Stomach (tissue), 9 donors: ENCODE data around the gene BRSK2. TPM values are rescaled to one million over a fixed set of nuclear protein-coding genes. Genes with fewer than 3 reads are reported as not detected.

Experiments
- DNase-seq, 2 donors: peaks; one replicate each; pipeline versions ENCODE4 v3.0.0 to v3.0.0-alpha.2; 2013 to 2019
- H3K27ac ChIP-seq, 5 donors: fragments of 200-600 bp in 4 of 5; sonication (generic) in 4 of 5; one replicate each; pipeline ENCODE4 v1.5.1; 2013 to 2019; ENCODE audit warnings: mild to moderate bottlenecking in 1 of 5, moderate library complexity in 1 of 5
- H3K27me3 ChIP-seq, 3 donors: fragments of 200-600 bp; sonication (generic); one replicate each; pipeline ENCODE4 v1.5.1; 2017 to 2019; ENCODE audit warnings: mixed run types in 1 of 3
- H3K36me3 ChIP-seq, 4 donors: fragments of 200-600 bp; sonication (generic); 1 replicate in 3 of 4; 2 replicates in 1 of 4; pipeline ENCODE4 v1.5.1; 2016 to 2019
- H3K4me1 ChIP-seq, 4 donors: fragments of 200-600 bp; sonication (generic); one replicate each; pipeline ENCODE4 v1.5.1; 2016 to 2019
- H3K4me3 ChIP-seq, 4 donors: fragments of 200-600 bp; sonication (generic) in 3 of 4; one replicate each; pipeline ENCODE4 v1.5.1; 2016 to 2019; ENCODE audit warnings: mild to moderate bottlenecking in 1 of 4
- H3K9me3 ChIP-seq, 4 donors: fragments of 200-600 bp; sonication (generic); one replicate each; pipeline ENCODE4 v1.5.1; 2016 to 2019
- EP300 ChIP-seq: sonication (generic); formaldehyde crosslinking; IDR thresholded peaks from one replicate; pipeline ENCODE4 v1.6.1; 2017; ENCODE audit warnings: antibody characterized with exemption
- POLR2A ChIP-seq, 4 donors: fragments of 450-650 bp; IDR thresholded peaks; one replicate each; pipeline ENCODE4 v1.6.1; 2016; ENCODE audit warnings: antibody characterized with exemption in 4 of 4, control low read depth in 2 of 4, mild to moderate bottlenecking in 1 of 4, moderate library complexity in 1 of 4
- POLR2AphosphoS5 ChIP-seq, 3 donors: sonication (generic); formaldehyde crosslinking; IDR thresholded peaks; one replicate each; pipeline ENCODE4 v1.6.1; 2016; ENCODE audit warnings: antibody characterized with exemption in 3 of 3
- WGBS, 5 donors: extraction: QIAGEN DNeasy Blood & Tissue Kit in 3 of 5; methylation state at CpG; one replicate each; pipeline versions ENCODE4 v1.1.5 to v1.1.7; 2013 to 2018; 5-methylcytosine and 5-hydroxymethylcytosine counted together
- intact Hi-C: fragments of 100-400 bp; cut with DNase I; formaldehyde crosslinking; loops from one replicate; pipeline ENCODE4 v1.15.1; 2023; ENCODE audit warnings: low total_unique reads
- polyA plus RNA-seq, 3 donors: library from polyadenylated mRNA; stranded (reverse); fragments of 200-250 nt; gene quantifications; one replicate each; pipeline ENCODE4 v1.2.3, GENCODE V29; 2013
- total RNA-seq, 5 donors: library from RNA; depleted of rRNA; stranded (reverse); fragments of >200 nt; gene quantifications; one replicate each; pipeline versions ENCODE4 v1.1.0 to v1.2.3, GENCODE V29; 2014 to 2016
- TF ChIP-seq, protein P1 (sequence below), 7 experiments: fragments of 450-650 bp in 4 of 7; fragments of 200-600 bp in 3 of 7; sonication (generic) in 3 of 7; IDR thresholded peaks; one replicate each; pipeline ENCODE4 v1.5.1; 2016 to 2019; ENCODE audit warnings: antibody characterized with exemption in 7 of 7, control low read depth in 2 of 7, mild to moderate bottlenecking in 1 of 7
- donor health status: healthy with polysubstance abuse.
- donor health status: Bipolar disorder and iron deficiency.
- donor health status: healthy.

Gene BRSK2
- total and polyA plus RNA-seq, 8 donors = 1.8 to 6.9 (median 1.8) TPM; not detected in 3

DNA sequence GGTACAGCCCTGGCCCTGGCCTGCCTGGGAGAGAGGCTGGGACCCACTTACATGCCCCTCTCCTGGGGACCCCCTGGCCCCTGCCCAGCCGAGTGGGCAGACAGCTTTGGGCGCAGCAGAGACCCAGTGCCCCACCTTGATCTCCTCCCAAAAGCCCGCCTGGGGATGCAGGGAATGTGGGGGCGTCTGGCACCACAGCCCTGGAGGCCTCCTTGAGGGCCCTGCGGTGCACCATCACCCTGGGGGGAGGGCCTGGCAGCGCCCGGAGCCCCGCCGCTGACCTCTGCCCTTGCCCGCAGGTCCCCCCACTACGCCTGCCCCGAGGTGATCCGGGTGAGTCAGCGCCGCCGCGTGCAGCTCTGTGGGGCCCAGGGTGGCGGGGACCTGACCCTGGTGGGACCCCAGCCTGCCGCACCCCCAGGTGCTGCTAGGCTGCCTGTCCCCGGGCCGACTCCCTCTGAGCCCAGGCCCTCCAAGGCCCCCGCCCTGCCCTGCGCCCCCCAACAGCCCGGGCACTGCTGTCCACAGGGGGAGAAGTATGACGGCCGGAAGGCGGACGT lies 53.2 kb downstream of the BRSK2 start:
- 68 to 88% (median 78%) methylated on average over 11 to 28 of the region's 28 CpGs for WGBS, 5 donors
- TF ChIP-seq, protein P1, sequence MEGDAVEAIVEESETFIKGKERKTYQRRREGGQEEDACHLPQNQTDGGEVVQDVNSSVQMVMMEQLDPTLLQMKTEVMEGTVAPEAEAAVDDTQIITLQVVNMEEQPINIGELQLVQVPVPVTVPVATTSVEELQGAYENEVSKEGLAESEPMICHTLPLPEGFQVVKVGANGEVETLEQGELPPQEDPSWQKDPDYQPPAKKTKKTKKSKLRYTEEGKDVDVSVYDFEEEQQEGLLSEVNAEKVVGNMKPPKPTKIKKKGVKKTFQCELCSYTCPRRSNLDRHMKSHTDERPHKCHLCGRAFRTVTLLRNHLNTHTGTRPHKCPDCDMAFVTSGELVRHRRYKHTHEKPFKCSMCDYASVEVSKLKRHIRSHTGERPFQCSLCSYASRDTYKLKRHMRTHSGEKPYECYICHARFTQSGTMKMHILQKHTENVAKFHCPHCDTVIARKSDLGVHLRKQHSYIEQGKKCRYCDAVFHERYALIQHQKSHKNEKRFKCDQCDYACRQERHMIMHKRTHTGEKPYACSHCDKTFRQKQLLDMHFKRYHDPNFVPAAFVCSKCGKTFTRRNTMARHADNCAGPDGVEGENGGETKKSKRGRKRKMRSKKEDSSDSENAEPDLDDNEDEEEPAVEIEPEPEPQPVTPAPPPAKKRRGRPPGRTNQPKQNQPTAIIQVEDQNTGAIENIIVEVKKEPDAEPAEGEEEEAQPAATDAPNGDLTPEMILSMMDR (IDR thresholded peaks at IDR 0.05) = no peak
- no peak for TF ChIP-seq POLR2AphosphoS5 (IDR thresholded peaks at IDR 0.05)
- no peaks in the 10 kb centered on the region for H3K36me3 ChIP-seq
- no peaks in the 10 kb centered on the region for H3K9me3 ChIP-seq
- peaks cover 0 to 85% (median 22%) of the 10 kb centered on the region in 3 donors for H3K27me3 ChIP-seq
- intact Hi-C loops = no loop called here
- no peak overlapping the region for H3K4me3 ChIP-seq
- no peak overlapping the region for H3K27ac ChIP-seq
- peaks cover 2 to 12% (median 9%) of the 10 kb centered on the region in 4 donors for H3K4me1 ChIP-seq
- no peak for DNase-seq

DNA sequence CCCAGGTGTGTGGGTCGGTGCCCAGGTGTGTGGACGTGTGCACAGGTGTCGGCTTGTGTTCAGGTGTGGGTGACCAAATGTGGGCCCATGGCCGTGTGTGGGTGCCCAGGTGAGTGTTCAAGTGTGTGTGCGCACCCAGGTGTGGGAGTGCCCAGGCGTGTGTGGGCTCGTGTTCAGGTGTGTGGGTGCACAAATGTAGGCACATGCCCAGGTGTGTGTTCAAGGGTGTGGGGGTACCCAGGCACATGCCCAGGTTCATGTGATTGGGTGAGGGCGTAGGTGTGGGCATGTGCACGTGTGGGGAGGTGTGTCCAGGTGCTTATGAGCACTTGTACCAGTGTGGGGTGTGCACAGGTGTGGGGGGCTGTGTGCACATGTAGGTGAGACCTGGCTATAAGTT lies 54.0 kb downstream of the BRSK2 start:
- no peaks in the 10 kb centered on the region for H3K36me3 ChIP-seq
- intact Hi-C loops = no loop called here
- peaks cover under 1 to 12% (median 4%) of the 10 kb centered on the region in 4 donors for H3K4me1 ChIP-seq
- DNase-seq = no peak
- no peak for TF ChIP-seq POLR2A (IDR thresholded peaks at IDR 0.05)
- TF ChIP-seq, protein P1 (IDR thresholded peaks at IDR 0.05) = no peak
- TF ChIP-seq POLR2AphosphoS5 (IDR thresholded peaks at IDR 0.05) = no peak
- no peak for TF ChIP-seq EP300
- no peak overlapping the region for H3K27ac ChIP-seq
- peaks cover 0 to 85% (median 21%) of the 10 kb centered on the region in 3 donors for H3K27me3 ChIP-seq
- no peak overlapping the region for H3K4me3 ChIP-seq
- WGBS, 5 donors = 60 to 72% (median 71%) methylated on average over 8 to 9 of the region's 9 CpGs
- no peaks in the 10 kb centered on the region for H3K9me3 ChIP-seq

DNA sequence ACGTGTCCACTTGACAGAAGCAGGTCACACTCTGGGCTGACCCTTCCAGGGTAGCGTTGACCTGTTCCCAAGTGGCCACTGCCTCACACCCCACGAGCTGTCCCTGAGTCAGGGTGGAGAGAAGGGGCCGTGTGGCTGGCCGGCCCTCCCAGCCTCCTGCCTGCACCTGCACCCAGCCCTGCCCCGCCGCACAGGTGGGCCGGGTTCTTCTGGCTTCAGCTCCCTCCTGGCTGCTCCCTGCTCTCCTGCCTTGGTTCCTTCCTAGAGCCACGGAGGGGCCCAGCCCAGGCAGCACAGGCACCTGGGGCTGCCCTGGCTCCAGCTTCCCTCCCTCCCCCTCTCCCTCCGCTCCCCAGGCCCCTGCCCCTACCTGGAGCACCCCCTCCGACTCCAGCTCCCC lies 54.6 kb downstream of the BRSK2 start:
- intact Hi-C loops = no loop called here

DNA sequence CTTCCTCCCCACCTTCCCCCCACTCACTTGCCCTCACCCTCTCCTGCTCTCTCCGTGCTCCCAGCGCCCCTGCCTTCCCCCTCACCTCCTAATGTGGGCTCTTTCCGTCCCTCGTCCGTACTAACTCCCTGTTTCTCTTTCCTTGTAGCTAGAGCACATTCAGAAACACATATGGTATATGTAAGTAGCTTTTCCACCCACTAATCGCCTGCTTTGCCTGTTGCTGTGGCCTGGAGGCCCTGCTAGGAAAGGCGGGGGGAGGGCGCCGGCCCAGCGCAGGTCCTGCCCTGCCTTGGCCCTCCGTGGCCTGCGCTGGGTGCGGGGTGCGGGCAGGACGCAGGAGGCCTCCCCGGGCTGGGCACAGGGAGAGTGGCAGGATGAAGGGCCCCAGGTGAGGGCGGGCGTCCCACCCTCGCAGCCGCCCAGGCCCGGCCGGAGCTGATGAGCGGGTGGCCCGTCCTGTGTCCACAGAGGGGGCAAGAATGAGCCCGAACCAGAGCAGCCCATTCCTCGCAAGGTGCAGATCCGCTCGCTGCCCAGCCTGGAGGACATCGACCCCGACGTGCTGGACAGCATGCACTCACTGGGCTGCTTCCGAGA lies 55.2 kb downstream of the BRSK2 start:
- Histone ChIP-seq H3K36me3 (no peaks in the 10 kb centered on the region), H3K4me1 (peaks cover 0 to 17% (median 8%) of the 10 kb centered on the region in 4 donors), H3K9me3 (no peaks in the 10 kb centered on the region), H3K27me3 (peaks cover 0 to 85% (median 33%) of the 10 kb centered on the region in 3 donors), H3K4me3 (no peak overlapping the region), H3K27ac (no peak overlapping the region)
- intact Hi-C loops = no loop called here
- DNase-seq = no peak
- TF ChIP-seq, protein P1 (IDR thresholded peaks at IDR 0.05) = no peak
- TF ChIP-seq EP300 = no peak
- no peak for TF ChIP-seq POLR2A (IDR thresholded peaks at IDR 0.05)
- WGBS, 5 donors = 53 to 86% (median 82%) methylated on average over 7 to 32 of the region's 32 CpGs

More for the DNA sequence above, 54.6 kb downstream of the BRSK2 start:
- H3K27me3 ChIP-seq = peaks cover 0 to 85% (median 27%) of the 10 kb centered on the region in 3 donors
- H3K4me3 ChIP-seq = no peak overlapping the region
- TF ChIP-seq POLR2A (IDR thresholded peaks at IDR 0.05) (no peak), EP300 (no peak), POLR2AphosphoS5 (IDR thresholded peaks at IDR 0.05) (no peak)
- TF ChIP-seq, protein P1 (IDR thresholded peaks at IDR 0.05) = no peak
- no peak overlapping the region for H3K27ac ChIP-seq
- H3K36me3 ChIP-seq = no peaks in the 10 kb centered on the region
- WGBS, 5 donors = 48 to 70% (median 58%) methylated on average over 6 to 11 of the region's 11 CpGs
- no peak for DNase-seq
- H3K4me1 ChIP-seq = peaks cover 0 to 14% (median 4%) of the 10 kb centered on the region in 4 donors
- no peaks in the 10 kb centered on the region for H3K9me3 ChIP-seq
